Activated naive CD8-positive, alpha-beta T cell treated with anti-CD3 and anti-CD28 coated beads, Interleukin-2, amount 10 ng/mL, durations not matched to agents 7 days and 5 days (primary cell): ENCODE data around the gene OGFOD1. TPM values are rescaled to one million over a fixed set of nuclear protein-coding genes. Genes with fewer than 3 reads are reported as not detected.

Source experiments
- ATAC-seq: fragments of 150-1000 bp; cut with Tn5 transposase; one replicate; pipeline ENCODE4 v1.10.0; 2021; ENCODE audit warnings: low read depth, moderate library complexity
- POLR2A ChIA-PET: fragments of 350-600 bp; sonication (Branson Sonifier 250); formaldehyde crosslinking; loops from one replicate; lab custom pipeline; 2021; ENCODE audit warnings: antibody characterized with exemption; lab: Charles Lee
- DNase-seq: peaks from one replicate; pipeline ENCODE4 v3.0.0; 2021
- H3K27ac Mint-ChIP-seq: one replicate; pipeline ENCODE4 v1.8.0; 2022; ENCODE audit warnings: mild to moderate bottlenecking, mixed read lengths
- H3K27me3 Mint-ChIP-seq: one replicate; pipeline ENCODE4 v1.8.0; 2022; ENCODE audit warnings: mild to moderate bottlenecking, moderate library complexity, mixed read lengths
- H3K36me3 Mint-ChIP-seq: one replicate; pipeline ENCODE4 v1.8.0; 2021; ENCODE audit warnings: mild to moderate bottlenecking, mixed read lengths
- H3K4me1 Mint-ChIP-seq: one replicate; pipeline ENCODE4 v1.8.0; 2021; ENCODE audit warnings: mixed read lengths
- H3K4me3 Mint-ChIP-seq: one replicate; pipeline ENCODE4 v1.8.0; 2022; ENCODE audit warnings: mild to moderate bottlenecking, moderate library complexity, mixed read lengths
- H3K9me3 Mint-ChIP-seq: one replicate; pipeline ENCODE4 v1.8.0; 2021; ENCODE audit warnings: mixed read lengths
- total RNA-seq, 2 experiments: library from RNA; stranded (reverse); gene quantifications; one replicate each; pipeline ENCODE4 v1.2.3, GENCODE V29; 2021

OGFOD1 gene
- 10 to 100 TPM; 39.3 to 39.6 TPM for total RNA-seq

DNA sequence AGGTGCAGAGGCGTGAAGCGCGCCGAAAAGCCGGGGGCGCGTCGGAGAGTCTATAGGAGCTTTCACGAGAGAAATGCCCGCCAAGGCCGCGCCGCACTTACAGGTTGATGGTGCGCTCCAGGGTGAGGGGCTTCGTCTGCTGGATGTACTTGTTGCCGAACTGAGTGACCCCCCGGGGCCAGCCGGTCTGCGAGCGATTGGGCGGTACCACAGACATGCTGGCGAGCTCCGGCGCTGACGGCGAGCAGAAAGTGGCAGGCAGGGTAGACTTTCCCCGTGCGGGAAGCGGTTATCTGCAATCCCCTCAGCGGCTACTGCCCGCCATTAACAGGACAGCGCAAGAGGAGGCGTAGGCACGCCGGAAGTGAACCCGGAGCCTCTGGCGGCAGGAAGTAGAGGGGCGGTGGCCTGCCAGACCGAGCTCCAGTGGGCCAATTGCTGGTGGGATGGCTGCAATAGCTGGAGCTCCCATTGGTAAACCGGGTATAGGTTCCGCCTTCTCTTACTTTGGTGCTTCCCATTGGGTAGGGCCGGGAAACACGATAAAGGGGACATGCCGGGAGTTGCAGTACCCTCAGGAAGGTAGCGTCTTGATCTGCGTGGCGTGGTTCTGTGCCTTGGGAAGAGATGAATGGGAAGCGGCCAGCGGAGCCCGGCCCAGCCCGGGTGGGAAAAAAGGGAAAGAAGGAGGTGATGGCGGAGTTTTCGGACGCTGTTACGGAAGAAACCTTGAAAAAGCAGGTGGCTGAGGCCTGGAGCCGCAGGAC, at the start of gene OGFOD1, which contains the start of gene NUDT21:
TSS of gene OGFOD1 (plus strand) at position 569 of the 767 bp plus-strand sequence. CDS start at position 628, 59 bp downstream.
TSS of gene NUDT21 (minus strand) at position 347 of the 767 bp plus-strand sequence. CDS start at position 217, 130 bp downstream.
- Mint-ChIP-seq H3K27ac (peak within 1 kb of the TSS; percentile 91), H3K4me1 (peaks cover 42% of the 10 kb centered on the region), H3K27me3 (no peaks in the 10 kb centered on the region), H3K36me3 (peaks cover 23% of the 10 kb centered on the region), H3K9me3 (no peaks in the 10 kb centered on the region), H3K4me3 (peak within 1 kb of the TSS; percentile 95)
- DNase-seq (peak; percentile 83), ATAC-seq (peak; percentile 99)
- POLR2A ChIA-PET, result interaction anchor here (1.0 to 1.4 kb wide), 3 partner anchors 27 to 157 kb away, joined by 3 to 8 read pairs (median 7); partner anchors contain the start of gene MT2A

DNA sequence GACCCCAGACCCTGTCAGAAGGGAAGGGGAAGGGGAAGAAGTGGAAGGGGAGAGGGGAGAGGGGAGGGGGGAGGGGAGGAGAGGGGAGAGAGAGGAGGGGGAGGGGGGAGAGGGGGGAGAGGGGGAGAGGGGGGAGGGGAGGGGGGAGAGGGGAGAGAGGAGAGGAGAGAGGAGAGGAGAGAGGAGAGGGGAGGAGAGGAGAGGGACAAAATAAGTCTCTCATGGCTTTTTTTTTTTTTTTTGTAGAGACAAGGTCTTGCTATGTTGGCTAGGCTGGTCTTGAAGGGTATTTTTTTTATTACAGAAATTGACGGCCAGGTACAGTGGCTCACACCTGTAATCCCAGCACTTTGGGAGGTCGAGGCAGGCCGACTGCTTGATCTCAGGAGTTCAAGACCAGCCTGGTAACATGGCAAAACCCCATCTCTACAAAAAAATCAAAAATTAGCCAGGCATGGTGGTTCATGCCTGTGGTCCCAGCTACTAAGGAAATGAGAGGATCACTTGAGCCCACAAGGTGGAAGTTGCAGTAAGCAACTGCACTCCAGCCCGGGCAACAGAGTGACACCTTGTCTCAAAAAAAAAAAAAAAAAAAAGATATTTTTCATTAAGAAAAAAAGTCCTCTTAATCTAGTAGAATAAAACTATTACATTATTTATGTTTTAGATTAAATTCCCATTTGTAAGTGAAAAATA, 45.2 kb upstream of the OGFOD1 start:
- Mint-ChIP-seq H3K36me3 (peaks cover 19% of the 10 kb centered on the region), H3K27ac (no peak overlapping the region), H3K4me3 (no peak overlapping the region), H3K9me3 (no peaks in the 10 kb centered on the region), H3K4me1 (peaks cover 4% of the 10 kb centered on the region), H3K27me3 (no peaks in the 10 kb centered on the region)
- ATAC-seq, result no peak
- no peak for DNase-seq
- POLR2A ChIA-PET, result no interaction called here

DNA sequence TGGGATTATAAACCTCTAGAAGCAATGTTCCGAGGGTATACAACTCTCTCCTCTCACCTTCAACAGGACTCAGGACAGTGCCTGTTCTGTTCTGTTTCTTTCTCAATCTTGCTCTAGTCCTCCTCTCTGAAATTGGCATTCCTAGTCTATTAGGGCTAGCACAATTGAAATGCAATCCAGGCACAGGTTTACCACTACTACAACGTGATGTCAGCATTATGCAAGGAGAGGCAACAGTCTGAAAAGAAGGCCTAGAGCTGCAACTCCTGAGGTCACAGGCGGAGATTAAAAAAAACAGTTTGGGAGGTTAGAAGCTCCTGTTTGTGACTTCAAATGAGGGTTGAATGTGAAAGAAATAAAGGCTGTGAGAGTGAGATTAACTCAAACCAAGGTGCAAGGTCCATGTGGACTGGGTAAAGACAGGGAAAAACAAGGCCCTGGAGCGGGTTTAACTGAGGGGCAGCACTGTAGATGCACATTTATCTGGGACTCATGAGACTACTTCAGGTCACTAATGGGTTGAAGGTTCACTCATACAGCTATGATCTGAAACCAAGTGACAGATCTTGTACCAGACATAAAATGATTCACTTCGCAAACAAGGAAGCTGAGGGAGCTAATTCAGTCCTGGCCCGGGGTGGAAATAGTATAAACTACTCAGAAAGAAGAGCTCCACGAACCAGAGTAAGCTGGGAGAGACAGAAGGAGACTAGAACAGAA, 42.8 kb upstream of the OGFOD1 start:
- H3K36me3 Mint-ChIP-seq, result peaks cover 13% of the 10 kb centered on the region
- POLR2A ChIA-PET, result no interaction called here
- no peaks in the 10 kb centered on the region for H3K27me3 Mint-ChIP-seq
- no peak overlapping the region for H3K4me3 Mint-ChIP-seq
- H3K9me3 Mint-ChIP-seq, result no peaks in the 10 kb centered on the region
- ATAC-seq, result no peak
- no peak for DNase-seq
- no peak overlapping the region for H3K27ac Mint-ChIP-seq
- H3K4me1 Mint-ChIP-seq, result peaks cover 4% of the 10 kb centered on the region

DNA sequence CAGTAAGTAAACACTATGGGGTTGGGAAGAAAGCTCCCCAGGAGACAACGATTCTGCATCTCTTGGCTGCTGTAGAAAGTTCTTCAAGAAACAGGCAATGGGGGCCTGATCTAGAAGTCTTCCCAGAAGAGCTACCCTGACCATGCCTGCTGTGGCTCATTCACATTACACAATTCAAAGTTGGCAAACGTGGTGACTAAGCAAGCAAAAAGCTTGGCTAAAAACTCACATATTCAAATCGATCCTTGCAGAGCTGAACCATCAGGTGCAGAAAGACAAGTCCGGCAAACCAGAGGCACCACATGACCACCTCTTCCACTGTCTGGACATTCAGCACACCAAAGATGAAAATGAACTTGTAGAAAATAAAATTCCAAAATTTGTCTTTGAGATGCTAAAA, 42.2 kb upstream of the OGFOD1 start:
- no peak for DNase-seq
- H3K27ac Mint-ChIP-seq, result no peak overlapping the region
- no peak overlapping the region for H3K4me3 Mint-ChIP-seq
- H3K36me3 Mint-ChIP-seq, result peaks cover 13% of the 10 kb centered on the region
- POLR2A ChIA-PET, result no interaction called here
- H3K4me1 Mint-ChIP-seq, result peaks cover 4% of the 10 kb centered on the region
- H3K9me3 Mint-ChIP-seq, result no peaks in the 10 kb centered on the region
- H3K27me3 Mint-ChIP-seq, result no peaks in the 10 kb centered on the region
- no peak for ATAC-seq

DNA sequence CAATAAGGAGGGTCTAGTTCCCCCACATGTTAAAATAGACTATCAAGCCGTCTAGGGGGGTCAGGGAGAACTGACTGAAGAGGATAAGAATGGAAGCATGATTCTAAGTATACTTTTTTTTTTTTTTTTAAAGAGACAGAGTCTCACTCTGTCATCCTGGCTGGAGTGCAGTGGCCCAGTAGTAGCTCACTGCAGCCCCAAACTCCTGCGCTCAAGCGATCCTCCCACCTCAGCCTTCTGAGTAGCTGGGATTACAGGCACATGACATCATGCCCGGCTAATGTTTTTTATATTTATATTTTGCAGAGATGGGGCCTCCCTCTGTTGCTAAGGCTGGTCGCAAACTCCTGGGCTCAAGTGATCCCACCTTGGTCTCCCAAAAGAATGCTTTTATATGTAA, 40.2 kb upstream of the OGFOD1 start:
- POLR2A ChIA-PET, result no interaction called here
- Mint-ChIP-seq H3K27me3 (no peaks in the 10 kb centered on the region), H3K4me1 (peaks cover 3% of the 10 kb centered on the region), H3K9me3 (no peaks in the 10 kb centered on the region), H3K36me3 (peaks cover 8% of the 10 kb centered on the region), H3K27ac (no peak overlapping the region), H3K4me3 (no peak overlapping the region)
- DNase-seq, result no peak
- ATAC-seq, result no peak

DNA sequence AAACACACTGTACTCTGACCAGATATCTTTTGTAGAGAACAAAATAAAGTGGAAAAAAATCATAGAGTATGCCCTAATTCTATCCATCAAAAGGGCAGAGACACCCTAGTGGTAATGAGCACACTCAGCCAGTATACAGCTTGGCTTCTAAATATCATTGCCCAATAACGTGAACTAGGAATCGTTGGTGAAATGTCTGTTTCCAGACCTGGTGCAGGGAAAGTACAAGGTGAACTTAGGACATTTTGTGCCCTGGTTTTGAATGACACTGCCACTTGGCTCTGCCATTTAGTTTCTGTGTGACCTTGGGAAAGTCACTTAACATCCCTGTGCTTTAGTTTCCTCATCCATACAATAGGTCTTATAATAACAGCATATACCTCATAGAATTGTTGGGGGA, 39.7 kb upstream of the OGFOD1 start:
- no peak for DNase-seq
- H3K4me1 Mint-ChIP-seq, result peaks cover 3% of the 10 kb centered on the region
- POLR2A ChIA-PET, result no interaction called here
- no peak overlapping the region for H3K4me3 Mint-ChIP-seq
- peaks cover 8% of the 10 kb centered on the region for H3K36me3 Mint-ChIP-seq
- no peak for ATAC-seq
- H3K27ac Mint-ChIP-seq, result no peak overlapping the region
- H3K9me3 Mint-ChIP-seq, result no peaks in the 10 kb centered on the region
- no peaks in the 10 kb centered on the region for H3K27me3 Mint-ChIP-seq

DNA sequence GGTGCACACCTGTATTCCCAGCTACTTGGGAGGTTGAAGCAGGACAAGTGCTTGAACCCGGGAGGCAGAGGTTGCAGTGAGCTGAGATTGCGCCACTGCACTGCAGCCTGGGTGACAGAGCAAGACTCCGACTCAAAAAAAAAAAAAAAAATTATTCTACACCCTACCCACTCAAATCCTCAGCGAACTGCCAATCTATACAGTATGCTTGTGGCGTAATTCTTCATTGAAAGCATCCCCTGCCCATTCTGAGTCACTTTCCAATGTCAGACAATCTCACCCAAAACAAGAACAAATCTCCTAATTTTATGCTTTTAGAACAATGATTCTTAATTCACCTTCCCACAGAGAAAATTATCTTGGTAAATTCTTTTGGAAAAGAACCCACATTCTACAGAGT, 38.0 kb upstream of the OGFOD1 start:
- POLR2A ChIA-PET, result no interaction called here

DNA sequence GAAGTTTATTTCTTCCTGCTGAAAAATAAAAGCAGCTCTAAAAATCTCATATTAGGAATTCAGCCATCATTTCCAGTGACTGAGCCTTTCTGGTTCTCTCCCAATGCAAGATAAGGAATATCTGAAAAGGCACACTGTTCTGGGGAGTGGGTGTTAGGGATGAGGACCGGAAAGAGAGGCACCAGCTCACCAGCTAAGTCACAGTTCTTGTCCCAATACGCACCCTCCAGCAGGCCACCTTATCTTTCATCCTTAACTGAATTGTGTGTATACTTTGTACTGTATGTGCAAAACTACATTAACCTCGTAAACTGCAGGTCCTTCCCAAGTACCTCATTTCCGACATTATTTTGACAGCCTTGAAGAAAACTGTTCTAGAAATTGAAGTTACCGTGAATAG, 37.0 kb upstream of the OGFOD1 start:
- Mint-ChIP-seq H3K4me1 (peaks cover 3% of the 10 kb centered on the region), H3K27ac (no peak overlapping the region), H3K9me3 (no peaks in the 10 kb centered on the region), H3K36me3 (peaks cover 7% of the 10 kb centered on the region), H3K27me3 (no peaks in the 10 kb centered on the region), H3K4me3 (no peak overlapping the region)
- POLR2A ChIA-PET, result no interaction called here
- no peak for DNase-seq
- no peak for ATAC-seq

More for the DNA sequence above, 38.0 kb upstream of the OGFOD1 start:
- no peak for ATAC-seq
- no peak for DNase-seq
- peaks cover 3% of the 10 kb centered on the region for H3K4me1 Mint-ChIP-seq
- no peak overlapping the region for H3K27ac Mint-ChIP-seq
- no peak overlapping the region for H3K4me3 Mint-ChIP-seq
- no peaks in the 10 kb centered on the region for H3K27me3 Mint-ChIP-seq
- H3K36me3 Mint-ChIP-seq, result peaks cover 6% of the 10 kb centered on the region
- no peaks in the 10 kb centered on the region for H3K9me3 Mint-ChIP-seq

DNA sequence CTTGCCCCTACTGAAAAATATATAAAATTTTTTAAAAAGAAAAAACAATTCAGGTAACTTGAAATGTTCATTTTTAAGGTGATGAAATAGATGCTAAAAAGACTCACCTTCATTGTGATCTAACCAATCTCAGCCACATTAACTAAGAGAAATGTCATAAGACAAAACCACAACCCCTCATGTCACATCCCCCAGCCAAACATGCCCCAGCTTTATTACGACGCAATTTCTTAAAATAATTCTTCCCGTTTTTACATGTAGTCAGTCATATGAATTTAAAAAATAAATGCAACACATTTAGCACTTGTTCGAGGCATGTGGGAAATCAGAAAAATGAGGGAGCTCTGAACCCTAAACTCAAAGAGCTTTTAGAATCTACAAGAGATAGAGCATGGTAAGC, 35.5 kb upstream of the OGFOD1 start:
- POLR2A ChIA-PET, result no interaction called here
- peaks cover 7% of the 10 kb centered on the region for H3K4me1 Mint-ChIP-seq
- DNase-seq (no peak), ATAC-seq (no peak)
- H3K27me3 Mint-ChIP-seq, result no peaks in the 10 kb centered on the region
- H3K9me3 Mint-ChIP-seq, result no peaks in the 10 kb centered on the region
- H3K36me3 Mint-ChIP-seq, result peaks cover 12% of the 10 kb centered on the region
- H3K27ac Mint-ChIP-seq, result no peak overlapping the region
- H3K4me3 Mint-ChIP-seq, result no peak overlapping the region

DNA sequence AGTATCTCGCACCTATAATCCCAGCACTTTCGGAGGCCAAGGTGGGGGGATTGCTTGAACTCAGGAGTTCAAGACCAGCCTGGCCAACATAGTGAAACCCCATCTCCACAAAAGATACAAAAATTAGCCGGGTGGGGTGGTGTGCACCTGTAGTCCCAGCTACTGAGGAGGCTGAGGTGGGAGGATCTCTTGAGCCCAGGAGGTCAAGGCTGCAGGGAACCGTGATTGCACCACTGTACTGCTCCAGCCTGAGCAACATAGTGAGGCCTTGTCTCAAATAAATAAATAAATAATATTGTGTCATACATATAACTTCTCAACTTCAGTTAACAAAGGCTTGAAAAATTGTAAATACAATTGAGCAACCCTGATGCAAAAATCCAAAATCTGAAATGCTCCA, 34.2 kb upstream of the OGFOD1 start:
- Mint-ChIP-seq H3K4me3 (no peak overlapping the region), H3K9me3 (no peaks in the 10 kb centered on the region), H3K27ac (no peak overlapping the region), H3K4me1 (peaks cover 11% of the 10 kb centered on the region), H3K27me3 (no peaks in the 10 kb centered on the region), H3K36me3 (peaks cover 11% of the 10 kb centered on the region)
- no peak for ATAC-seq
- POLR2A ChIA-PET, result no interaction called here
- no peak for DNase-seq

DNA sequence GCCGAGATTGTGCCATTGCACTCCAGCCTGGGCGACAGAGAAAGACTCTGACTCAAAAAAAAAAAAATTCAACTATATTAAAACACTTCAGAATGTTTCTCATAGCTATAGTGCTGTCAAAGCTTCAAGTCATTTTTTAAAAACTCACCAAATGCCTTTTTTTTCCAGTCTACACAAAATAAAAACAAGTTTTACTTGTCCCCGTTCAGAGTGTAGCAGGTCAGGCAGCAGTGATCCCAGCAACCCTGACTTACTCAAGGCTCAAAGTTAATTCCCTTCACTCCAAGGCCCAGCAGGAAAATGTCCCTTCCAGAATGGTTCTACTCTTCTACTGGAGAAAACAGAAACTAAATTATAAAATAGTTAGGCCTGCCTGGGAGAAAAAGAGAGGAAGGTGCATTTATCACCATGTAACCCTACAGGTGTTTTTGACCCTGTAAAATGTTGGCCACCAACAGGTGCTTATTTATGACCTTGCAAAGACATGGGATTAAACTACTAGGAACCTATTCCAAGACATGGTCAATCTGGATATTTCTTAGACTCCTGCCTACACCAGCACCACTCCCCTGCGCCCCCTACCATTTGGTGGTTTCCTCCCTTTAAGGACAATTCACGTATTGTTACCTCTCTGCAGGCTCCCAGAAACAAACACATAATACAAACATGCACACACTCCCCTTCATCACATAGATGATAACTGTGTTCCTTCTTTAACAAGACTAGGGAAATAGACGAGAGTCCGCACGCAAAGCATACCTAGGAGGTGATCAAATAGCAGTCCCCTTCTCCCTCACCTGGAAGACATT, 31.4 kb upstream of the OGFOD1 start:
- H3K27ac Mint-ChIP-seq, result no peak overlapping the region
- H3K4me1 Mint-ChIP-seq, result peaks cover 32% of the 10 kb centered on the region
- H3K4me3 Mint-ChIP-seq, result no peak overlapping the region
- no peaks in the 10 kb centered on the region for H3K27me3 Mint-ChIP-seq
- ATAC-seq (no peak), DNase-seq (no peak)
- POLR2A ChIA-PET, result interaction anchor here (1.2 kb wide), 1 partner anchor 12 kb away, joined by 3 read pairs; no protein-coding TSS in a partner anchor
- peaks cover 9% of the 10 kb centered on the region for H3K36me3 Mint-ChIP-seq
- H3K9me3 Mint-ChIP-seq, result no peaks in the 10 kb centered on the region

DNA sequence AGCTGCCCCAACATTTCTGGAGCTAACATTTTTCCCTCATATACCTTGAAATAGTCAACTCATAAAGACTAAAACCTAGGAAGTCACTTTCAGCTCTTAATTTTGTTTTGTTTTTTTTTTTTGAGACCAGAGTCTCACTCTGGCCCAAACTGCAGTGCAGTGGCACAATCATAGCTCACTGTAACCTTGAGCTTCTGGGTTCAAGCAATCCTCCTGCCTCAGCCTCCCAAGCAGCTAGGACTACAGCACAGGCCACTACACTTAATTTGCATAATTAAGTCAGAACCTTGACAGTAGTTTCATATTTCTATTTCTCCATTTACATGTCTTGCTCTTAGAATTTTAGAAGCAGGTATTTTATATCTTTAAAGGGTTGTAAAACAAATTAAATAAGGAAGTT, 30.7 kb upstream of the OGFOD1 start:
- POLR2A ChIA-PET, result no interaction called here
- H3K27me3 Mint-ChIP-seq, result no peaks in the 10 kb centered on the region
- peaks cover 32% of the 10 kb centered on the region for H3K4me1 Mint-ChIP-seq
- no peak for ATAC-seq
- H3K36me3 Mint-ChIP-seq, result peaks cover 8% of the 10 kb centered on the region
- H3K4me3 Mint-ChIP-seq, result no peak overlapping the region
- no peak for DNase-seq
- H3K27ac Mint-ChIP-seq, result no peak overlapping the region
- H3K9me3 Mint-ChIP-seq, result no peaks in the 10 kb centered on the region

DNA sequence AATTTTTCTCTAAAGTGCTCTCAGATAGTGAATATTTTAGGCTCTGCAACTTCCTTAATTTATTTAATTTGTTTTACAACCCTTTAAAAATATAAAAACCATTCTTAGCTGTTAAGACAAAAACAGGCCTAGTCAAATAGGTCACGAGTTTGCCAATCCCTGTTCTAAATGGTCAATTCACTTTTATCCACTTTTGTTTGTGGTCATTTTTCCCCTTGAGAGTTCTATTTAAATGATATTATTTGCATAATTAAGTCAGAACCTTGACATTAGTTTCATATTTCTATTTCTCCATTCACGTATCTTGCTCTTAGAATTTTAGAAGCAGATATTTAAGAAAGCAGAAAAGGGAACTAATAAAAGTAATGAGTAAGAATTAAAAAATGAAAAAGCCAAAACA, 30.0 kb upstream of the OGFOD1 start:
- POLR2A ChIA-PET, result no interaction called here
- Mint-ChIP-seq H3K4me3 (no peak overlapping the region), H3K9me3 (no peaks in the 10 kb centered on the region), H3K27me3 (no peaks in the 10 kb centered on the region), H3K36me3 (peaks cover 8% of the 10 kb centered on the region), H3K27ac (no peak overlapping the region), H3K4me1 (peaks cover 28% of the 10 kb centered on the region)
- no peak for ATAC-seq
- no peak for DNase-seq
